Memory B cell (primary cell): Measurements from ENCODE around the gene GABRE.
"Not testable (repeated sequence)": the region's sequence is repeated elsewhere in the genome, so short reads cannot be mapped to it uniquely, and the experiment has no call there.

ENCODE experiments used
- ATAC-seq: fragments of 150-1000 bp; cut with Tn5 transposase; 2 replicates; pipeline ENCODE4 v1.10.0; 2021; ENCODE audit warnings: low read depth, mild to moderate bottlenecking, moderate library complexity
- DNase-seq, 2 donors: peaks; one replicate each; pipeline ENCODE4 v3.0.0; 2022; ENCODE audit warnings: low spot score in 2 of 2
- H3K27ac Mint-ChIP-seq: one replicate; pipeline ENCODE4 v1.8.0; 2022; ENCODE audit warnings: mild to moderate bottlenecking, moderate library complexity, mixed read lengths
- H3K27me3 Mint-ChIP-seq: one replicate; pipeline ENCODE4 v1.8.0; 2022; ENCODE audit warnings: mixed read lengths
- H3K36me3 Mint-ChIP-seq: one replicate; pipeline ENCODE4 v1.8.0; 2022; ENCODE audit warnings: mild to moderate bottlenecking, mixed read lengths
- H3K4me1 Mint-ChIP-seq: one replicate; pipeline ENCODE4 v1.8.0; 2022; ENCODE audit warnings: mixed read lengths
- H3K4me3 Mint-ChIP-seq: one replicate; pipeline ENCODE4 v1.8.0; 2022; ENCODE audit warnings: mild to moderate bottlenecking, moderate library complexity, mixed read lengths
- H3K9me3 Mint-ChIP-seq: one replicate; pipeline ENCODE4 v1.8.0; 2022; ENCODE audit warnings: mixed read lengths

The GABRE gene

GRCh38 chrX:151929126-151929525, 45.4 kb downstream of the GABRE start:
- no peaks in the 10 kb centered on the region for H3K36me3 Mint-ChIP-seq
- no peak overlapping the region for H3K4me3 Mint-ChIP-seq
- no peaks in the 10 kb centered on the region for H3K27me3 Mint-ChIP-seq
- ATAC-seq = no peak
- H3K27ac Mint-ChIP-seq = no peak overlapping the region
- no peaks in the 10 kb centered on the region for H3K4me1 Mint-ChIP-seq
- no peak for DNase-seq
- H3K9me3 Mint-ChIP-seq = no peaks in the 10 kb centered on the region

DNA sequence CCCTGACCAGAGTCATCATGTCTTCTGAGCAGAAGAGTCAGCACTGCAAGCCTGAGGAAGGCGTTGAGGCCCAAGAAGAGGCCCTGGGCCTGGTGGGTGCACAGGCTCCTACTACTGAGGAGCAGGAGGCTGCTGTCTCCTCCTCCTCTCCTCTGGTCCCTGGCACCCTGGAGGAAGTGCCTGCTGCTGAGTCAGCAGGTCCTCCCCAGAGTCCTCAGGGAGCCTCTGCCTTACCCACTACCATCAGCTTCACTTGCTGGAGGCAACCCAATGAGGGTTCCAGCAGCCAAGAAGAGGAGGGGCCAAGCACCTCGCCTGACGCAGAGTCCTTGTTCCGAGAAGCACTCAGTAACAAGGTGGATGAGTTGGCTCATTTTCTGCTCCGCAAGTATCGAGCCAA, 50.8 kb downstream of the GABRE start:
- no peaks in the 10 kb centered on the region for H3K4me1 Mint-ChIP-seq
- no peak overlapping the region for H3K4me3 Mint-ChIP-seq
- no peaks in the 10 kb centered on the region for H3K36me3 Mint-ChIP-seq
- no peak overlapping the region for H3K27ac Mint-ChIP-seq
- H3K9me3 Mint-ChIP-seq = no peaks in the 10 kb centered on the region
- H3K27me3 Mint-ChIP-seq = no peaks in the 10 kb centered on the region
- no peak for ATAC-seq
- no peak for DNase-seq

DNA sequence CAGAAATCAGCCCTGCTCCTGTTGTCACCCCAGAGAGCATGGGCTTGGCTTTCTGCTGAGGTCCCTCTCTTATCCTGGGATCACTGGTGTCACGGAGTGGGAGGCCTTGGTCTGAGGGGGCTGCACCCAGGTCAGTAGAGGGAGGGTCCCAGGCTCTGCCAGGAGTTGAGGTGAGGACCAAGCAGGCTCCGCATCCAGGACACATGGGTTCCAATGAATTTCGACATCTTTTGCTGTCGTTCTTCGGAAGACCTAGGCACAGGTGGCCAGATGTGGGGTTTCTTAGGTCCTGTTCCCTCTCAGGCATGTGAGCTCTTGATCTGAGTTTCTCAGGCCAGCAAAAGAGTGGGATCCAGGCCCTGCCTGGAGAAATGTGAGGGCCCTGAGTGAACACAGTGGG, 51.8 kb downstream of the GABRE start:
- Mint-ChIP-seq H3K4me1 (no peaks in the 10 kb centered on the region), H3K4me3 (no peak overlapping the region), H3K27ac (no peak overlapping the region), H3K9me3 (no peaks in the 10 kb centered on the region), H3K36me3 (no peaks in the 10 kb centered on the region), H3K27me3 (no peaks in the 10 kb centered on the region)
- no peak for ATAC-seq
- DNase-seq = no peak

DNA sequence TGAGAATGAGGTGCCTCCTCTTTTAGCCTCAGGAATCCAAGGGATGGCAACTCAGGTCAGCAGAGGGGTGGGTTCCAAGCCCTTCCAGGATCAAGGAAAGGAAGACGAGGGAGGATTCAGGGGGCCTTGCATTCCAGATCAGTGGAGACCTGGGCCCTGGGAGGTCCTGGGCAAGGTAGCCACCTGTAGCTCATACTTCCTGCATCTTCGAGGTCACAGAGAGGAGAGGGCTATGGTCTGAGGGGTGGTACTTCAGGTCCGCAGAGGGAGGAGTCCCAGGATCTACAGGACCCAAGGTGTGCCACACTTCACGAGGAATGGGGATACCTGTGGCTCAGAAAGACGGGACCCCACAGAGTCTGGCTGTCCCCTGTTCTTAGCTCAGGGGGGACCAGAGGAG, 52.6 kb downstream of the GABRE start:
- no peak for ATAC-seq
- H3K36me3 Mint-ChIP-seq = no peaks in the 10 kb centered on the region

GRCh38 chrX:151921292-151921691, 53.2 kb downstream of the GABRE start:
- Mint-ChIP-seq H3K27ac (no peak overlapping the region), H3K27me3 (no peaks in the 10 kb centered on the region), H3K9me3 (no peaks in the 10 kb centered on the region), H3K4me3 (no peak overlapping the region), H3K4me1 (no peaks in the 10 kb centered on the region), H3K36me3 (no peaks in the 10 kb centered on the region)
- DNase-seq = no peak
- ATAC-seq = no peak

More for the DNA sequence above, 52.6 kb downstream of the GABRE start:
- Mint-ChIP-seq H3K9me3 (no peaks in the 10 kb centered on the region), H3K4me1 (no peaks in the 10 kb centered on the region), H3K4me3 (no peak overlapping the region), H3K27ac (no peak overlapping the region), H3K27me3 (no peaks in the 10 kb centered on the region)
- no peak for DNase-seq

DNA sequence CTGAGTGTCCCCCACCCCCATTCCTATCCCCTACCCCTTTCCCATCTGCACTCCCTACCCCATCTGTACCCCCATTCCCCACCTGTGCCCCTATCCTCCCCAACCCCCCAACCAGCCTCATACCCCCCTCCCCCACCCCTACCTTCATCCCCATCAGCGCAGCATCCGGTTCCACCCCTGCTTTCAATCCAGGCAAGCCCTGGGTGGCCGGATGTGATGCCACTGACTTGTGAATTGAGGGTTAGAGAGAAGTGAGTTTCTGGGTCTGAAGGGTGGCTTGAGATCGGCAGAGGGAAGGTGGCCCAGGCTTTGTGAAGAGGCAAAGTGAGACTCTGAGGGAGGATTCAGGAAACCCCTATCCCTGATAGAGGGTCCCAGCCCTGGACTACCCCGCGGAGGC, 53.9 kb downstream of the GABRE start:
- H3K4me1 Mint-ChIP-seq = no peaks in the 10 kb centered on the region
- H3K9me3 Mint-ChIP-seq = no peaks in the 10 kb centered on the region

DNA sequence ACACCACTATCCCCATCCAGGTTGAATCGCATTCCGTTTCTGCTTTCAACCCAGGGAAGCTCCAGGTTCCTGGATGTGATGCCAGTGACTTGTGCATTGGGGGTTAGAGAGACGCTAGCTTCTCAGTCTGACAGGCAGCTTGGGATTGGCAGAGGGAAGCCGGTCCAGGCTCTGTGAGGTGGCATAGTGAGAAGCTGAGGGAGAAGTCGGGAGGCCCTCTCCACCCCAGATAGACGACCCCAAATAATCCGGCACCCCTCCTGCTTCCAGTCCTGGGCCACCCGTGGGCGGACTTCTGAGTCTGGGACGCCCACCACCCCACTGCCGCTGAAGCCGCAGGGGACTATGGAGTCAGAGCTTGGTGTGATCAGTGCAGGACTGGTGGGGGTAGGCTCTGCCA, 54.4 kb downstream of the GABRE start:
- H3K27ac Mint-ChIP-seq = no peak overlapping the region
- ATAC-seq (no peak), DNase-seq (no peak)
- no peaks in the 10 kb centered on the region for H3K9me3 Mint-ChIP-seq
- H3K4me1 Mint-ChIP-seq = no peaks in the 10 kb centered on the region
- no peak overlapping the region for H3K4me3 Mint-ChIP-seq
- H3K36me3 Mint-ChIP-seq = no peaks in the 10 kb centered on the region
- H3K27me3 Mint-ChIP-seq = no peaks in the 10 kb centered on the region

More for the DNA sequence above, 53.9 kb downstream of the GABRE start:
- Mint-ChIP-seq H3K27ac (no peak overlapping the region), H3K36me3 (no peaks in the 10 kb centered on the region), H3K27me3 (no peaks in the 10 kb centered on the region), H3K4me3 (no peak overlapping the region)
- ATAC-seq (no peak), DNase-seq (no peak)

GRCh38 chrX:151919610-151920009, 54.9 kb downstream of the GABRE start:
- Mint-ChIP-seq H3K27ac (no peak overlapping the region), H3K4me3 (no peak overlapping the region), H3K9me3 (no peaks in the 10 kb centered on the region), H3K4me1 (no peaks in the 10 kb centered on the region), H3K36me3 (no peaks in the 10 kb centered on the region), H3K27me3 (no peaks in the 10 kb centered on the region)
- DNase-seq (no peak), ATAC-seq (no peak)

DNA sequence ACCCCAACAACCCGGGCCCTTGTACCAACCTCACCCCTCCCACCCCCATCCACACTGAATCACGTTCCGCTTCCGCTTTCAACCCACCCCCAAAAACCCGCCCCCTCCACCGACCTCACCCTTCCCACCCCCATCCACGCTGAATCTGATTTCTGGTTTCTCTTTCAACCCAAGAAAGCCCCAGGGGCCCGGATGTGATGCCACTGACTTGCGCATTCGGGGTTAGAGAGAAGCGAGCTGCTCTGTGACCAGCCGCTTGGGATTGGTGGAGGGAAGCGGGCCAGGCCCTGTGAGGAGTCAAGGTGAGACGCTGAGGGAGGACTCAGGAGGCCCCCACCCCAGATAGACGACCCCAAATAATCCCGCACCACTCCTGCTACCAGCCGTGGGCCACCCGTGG, 55.7 kb downstream of the GABRE start:
- H3K36me3 Mint-ChIP-seq, H3K4me3 Mint-ChIP-seq, ATAC-seq, H3K4me1 Mint-ChIP-seq, DNase-seq, H3K9me3 Mint-ChIP-seq, H3K27ac Mint-ChIP-seq, H3K27me3 Mint-ChIP-seq: not testable (repeated sequence)

- DNase-seq (no peak), ATAC-seq (no peak)
- Mint-ChIP-seq H3K9me3 (no peaks in the 10 kb centered on the region), H3K27me3 (no peaks in the 10 kb centered on the region), H3K36me3 (no peaks in the 10 kb centered on the region), H3K27ac (no peak within 1 kb of the TSS), H3K4me3 (no peak within 1 kb of the TSS), H3K4me1 (no peaks in the 10 kb centered on the region)
These were observed 61.7 kb downstream of the GABRE start, which contains the start of gene MAGEA4 for GRCh38 chrX:151912780-151913179. Gene MAGEA4 (plus strand): TSS chrX:151912889. CDS start chrX:151923665, 10,776 bp downstream.

DNA sequence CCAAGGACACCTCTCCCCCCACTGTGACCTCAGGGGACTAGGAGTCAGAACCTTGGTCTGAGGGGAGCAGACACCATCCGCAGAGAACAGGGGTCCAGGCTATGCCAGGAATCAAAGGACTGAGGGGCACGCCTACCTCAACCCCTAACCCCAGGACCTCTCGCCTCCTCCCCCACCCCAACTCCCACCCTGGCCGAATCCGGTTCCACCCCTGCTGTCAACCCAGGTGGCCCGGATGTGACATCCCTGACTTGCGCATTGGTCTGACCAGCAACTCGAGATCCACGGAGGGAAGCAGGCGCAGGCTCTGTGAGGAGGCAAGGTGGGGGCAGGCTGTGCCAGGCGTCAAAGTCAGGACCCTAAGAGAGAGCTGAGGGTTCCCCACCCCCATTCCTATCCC, 62.3 kb downstream of the GABRE start:
- H3K27me3 Mint-ChIP-seq = no peaks in the 10 kb centered on the region
- no peaks in the 10 kb centered on the region for H3K4me1 Mint-ChIP-seq
- H3K4me3 Mint-ChIP-seq = no peak overlapping the region
- no peaks in the 10 kb centered on the region for H3K36me3 Mint-ChIP-seq
- no peak overlapping the region for H3K27ac Mint-ChIP-seq
- H3K9me3 Mint-ChIP-seq = no peaks in the 10 kb centered on the region
- ATAC-seq (no peak), DNase-seq (no peak)

DNA sequence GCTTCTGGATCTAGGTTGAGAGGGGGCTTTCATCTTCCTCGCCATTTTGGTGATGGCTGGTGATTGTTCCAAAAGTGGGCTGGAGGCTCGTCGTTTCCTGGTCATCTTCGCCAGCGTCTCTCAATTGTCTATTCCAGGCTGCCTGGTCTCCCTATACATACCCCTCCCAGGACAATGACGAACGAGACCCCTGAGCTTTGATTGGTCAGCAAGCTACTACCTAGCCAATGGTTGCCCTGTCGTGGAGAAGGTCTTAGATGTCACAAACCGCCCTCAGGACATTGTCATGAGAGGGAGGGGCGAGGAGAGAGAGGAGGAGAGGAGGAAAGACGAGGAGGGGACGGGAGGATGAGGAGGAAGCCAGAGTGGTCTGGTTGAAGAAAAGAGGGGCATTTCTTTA, 69.5 kb downstream of the GABRE start:
- no peak for DNase-seq
- Mint-ChIP-seq H3K4me1 (no peaks in the 10 kb centered on the region), H3K36me3 (no peaks in the 10 kb centered on the region), H3K9me3 (no peaks in the 10 kb centered on the region), H3K27ac (no peak overlapping the region), H3K4me3 (no peak overlapping the region), H3K27me3 (no peaks in the 10 kb centered on the region)
- no peak for ATAC-seq
